Keratinocyte (primary cell): ENCODE measurements around the gene MFF. TPM values are rescaled to one million over a fixed set of nuclear protein-coding genes. Genes with fewer than 3 reads are reported as not detected.

Source experiments
- DNase-seq: peaks from one replicate; pipeline ENCODE4 v3.0.0-alpha.2; 2011; ENCODE audit warnings: low read depth, missing footprints, low spot score
- FAIRE-seq: peaks from 2 replicates; lab custom pipeline; 2011; peaks lifted over from hg19 to GRCh38; lab: Jason Lieb, UNC
- H2AFZ ChIP-seq: 2 replicates; pipeline ENCODE4 v1.6.0; 2012; ENCODE audit warnings: low read length, control low read depth, inconsistent platforms; ENCODE audit not compliant: control insufficient read depth
- H3K27ac ChIP-seq: 2 replicates; pipeline ENCODE4 v1.5.1; 2011; ENCODE audit warnings: low read length; ENCODE audit not compliant: control insufficient read depth, insufficient read depth
- H3K27me3 ChIP-seq: 3 replicates; pipeline ENCODE4 v1.6.0; 2011; ENCODE audit warnings: low read length; ENCODE audit not compliant: control insufficient read depth, insufficient read depth; ENCODE audit errors: extremely low read depth
- H3K36me3 ChIP-seq, 2 experiments: 2 replicates in 1 of 2; 3 replicates in 1 of 2; pipeline ENCODE4 v1.5.1; 2011; ENCODE audit warnings: low read length in 2 of 2, mild to moderate bottlenecking in 1 of 2; ENCODE audit not compliant: control insufficient read depth in 2 of 2, insufficient read depth in 2 of 2; ENCODE audit errors: extremely low read depth in 1 of 2
- H3K4me1 ChIP-seq: 3 replicates; pipeline ENCODE4 v1.5.1; 2011; ENCODE audit warnings: low read length; ENCODE audit not compliant: control insufficient read depth, insufficient read depth; ENCODE audit errors: extremely low read depth
- H3K4me2 ChIP-seq: 3 replicates; pipeline ENCODE4 v1.6.0; 2011; ENCODE audit warnings: low read depth, low read length; ENCODE audit not compliant: control insufficient read depth, insufficient read depth; ENCODE audit errors: extremely low read depth
- H3K4me3 ChIP-seq, 3 experiments: fragments of 200-600 bp in 1 of 3; sonication (generic) in 1 of 3; 2 replicates in 2 of 3; 3 replicates in 1 of 3; pipeline ENCODE4 v1.5.1; 2011 to 2016; ENCODE audit warnings: low read length in 3 of 3, mild to moderate bottlenecking in 3 of 3, control low read depth in 2 of 3, inconsistent platforms in 1 of 3, low read depth in 1 of 3, mixed read lengths in 1 of 3, mixed run types in 1 of 3, moderate library complexity in 1 of 3; ENCODE audit not compliant: control insufficient read depth in 2 of 3, insufficient read depth in 2 of 3; ENCODE audit errors: extremely low read depth in 1 of 3
- H3K79me2 ChIP-seq: 2 replicates; pipeline ENCODE4 v1.6.0; 2012; ENCODE audit warnings: low read length; ENCODE audit not compliant: control insufficient read depth, insufficient read depth
- H3K9ac ChIP-seq: 3 replicates; pipeline ENCODE4 v1.6.0; 2011; ENCODE audit warnings: low read length; ENCODE audit not compliant: control insufficient read depth, insufficient read depth; ENCODE audit errors: extremely low read depth
- H3K9me1 ChIP-seq: 3 replicates; pipeline ENCODE4 v1.6.0; 2011; ENCODE audit warnings: low read length; ENCODE audit not compliant: control insufficient read depth, insufficient read depth; ENCODE audit errors: extremely low read depth
- H3K9me3 ChIP-seq: 2 replicates; pipeline ENCODE4 v1.5.1; 2012; ENCODE audit warnings: low read depth, low read length; ENCODE audit not compliant: control insufficient read depth
- H4K20me1 ChIP-seq: 3 replicates; pipeline ENCODE4 v1.6.0; 2011; ENCODE audit warnings: low read length; ENCODE audit not compliant: control insufficient read depth, insufficient read depth; ENCODE audit errors: extremely low read depth
- EZH2 ChIP-seq: IDR thresholded peaks from one replicate; pipeline ENCODE4 v1.6.1; 2012; ENCODE audit warnings: inconsistent platforms, mild to moderate bottlenecking, low read length, moderate library complexity
- dilution Hi-C: fragments of 300-500 bp; cut with MboI; formaldehyde crosslinking; loops from one replicate; pipeline ENCODE4 v1.7.0; 2020; ENCODE audit warnings: low sequenced_read_pairs; ENCODE audit not compliant: extremely low pct_ligation_motif_present
- polyA plus RNA-seq, 5 experiments: library from polyadenylated mRNA; depleted of rRNA in 3 of 5; stranded (reverse) in 3 of 5; stranded (forward) in 1 of 5; unstranded in 1 of 5; fragments of >200 nt; gene quantifications; 1 replicate in 1 of 5; 2 replicates in 3 of 5; 3 replicates in 1 of 5; pipeline versions ENCODE4 v1.2.1 to v1.2.3, GENCODE V29; 2011 to 2012; ENCODE audit warnings: missing spikeins in 2 of 5, low read depth in 1 of 5, low replicate concordance in 1 of 5
- TF ChIP-seq, protein P1 (sequence below), 3 experiments: IDR thresholded peaks in 1 of 3; conservative IDR thresholded peaks in 1 of 3; optimal IDR thresholded peaks in 1 of 3; 2 replicates in 2 of 3; 3 replicates in 1 of 3; pipeline versions ENCODE3 to v1.5.1; 2011; ENCODE audit warnings: low read length in 3 of 3, mild to moderate bottlenecking in 3 of 3, moderate library complexity in 2 of 3, control low read depth in 1 of 3, inconsistent platforms in 1 of 3; ENCODE audit not compliant: insufficient read depth in 2 of 3; ENCODE audit errors: extremely low read depth in 1 of 3

The MFF gene
- polyA plus RNA-seq, 1 donor (not counting 4 experiments of a cell fraction or from before 2014, with no cell fraction given) = 72.5 TPM

DNA sequence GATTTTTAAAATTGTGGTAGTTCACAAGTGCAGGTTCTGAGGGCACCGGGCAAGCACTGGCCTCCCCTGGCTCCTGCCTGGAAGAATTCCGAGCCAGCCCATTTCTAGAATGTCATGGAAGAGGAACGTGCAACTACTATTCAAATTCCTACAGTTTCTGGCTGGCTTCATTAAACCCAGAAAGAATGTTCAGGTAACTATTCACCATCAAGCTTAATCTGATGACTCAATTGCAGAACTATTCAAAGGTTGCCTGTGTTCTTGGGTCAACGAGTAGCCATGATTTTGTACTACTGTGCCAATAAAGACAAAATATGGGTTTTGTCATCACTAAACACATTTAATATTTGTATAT lies 14.3 kb upstream of the MFF start:
- dilution Hi-C loops = no loop called here
- no peak overlapping the region for H2AFZ ChIP-seq

DNA sequence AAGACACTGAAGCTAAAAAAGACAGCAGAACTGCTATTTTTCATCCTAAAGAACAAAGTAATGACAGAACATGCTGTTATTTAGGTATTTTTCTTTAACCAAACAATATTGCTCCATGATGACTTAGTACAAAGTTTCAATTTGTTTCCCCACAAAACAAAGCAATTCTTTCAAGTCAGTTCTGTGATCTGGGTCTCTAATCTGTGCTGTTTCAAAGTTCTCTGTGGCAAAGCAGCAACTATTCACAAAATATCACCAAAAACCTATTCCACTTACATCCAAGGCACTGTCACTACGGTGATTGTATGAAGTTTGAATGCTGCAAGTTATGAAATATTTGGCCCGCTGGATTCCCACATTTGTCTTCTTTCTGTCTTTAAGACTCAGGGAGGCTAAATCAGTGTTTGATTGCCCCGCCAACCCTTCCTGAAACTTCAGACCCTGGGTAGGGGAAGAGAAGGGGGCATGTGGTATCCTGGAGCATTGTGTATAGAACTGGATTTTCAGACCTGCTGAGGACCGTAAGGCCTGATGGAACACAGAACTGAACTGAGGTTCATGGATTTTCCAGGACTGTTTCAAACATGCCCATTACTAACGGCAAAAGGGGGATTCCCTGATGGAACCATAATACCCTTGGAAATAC lies 13.1 kb upstream of the MFF start:
- H3K4me3 ChIP-seq = no peak overlapping the region
- no peak overlapping the region for H3K9ac ChIP-seq
- no peaks in the 10 kb centered on the region for H3K4me1 ChIP-seq
- H3K27me3 ChIP-seq = no peaks in the 10 kb centered on the region
- no peaks in the 10 kb centered on the region for H3K36me3 ChIP-seq
- H4K20me1 ChIP-seq = no peaks in the 10 kb centered on the region
- FAIRE-seq = no peak
- H3K79me2 ChIP-seq = no peaks in the 10 kb centered on the region
- no peak overlapping the region for H3K4me2 ChIP-seq
- H3K27ac ChIP-seq = no peak overlapping the region
- no peaks in the 10 kb centered on the region for H3K9me3 ChIP-seq
- no peaks in the 10 kb centered on the region for H3K9me1 ChIP-seq
- TF ChIP-seq EZH2 = no peak
- TF ChIP-seq, protein P1, sequence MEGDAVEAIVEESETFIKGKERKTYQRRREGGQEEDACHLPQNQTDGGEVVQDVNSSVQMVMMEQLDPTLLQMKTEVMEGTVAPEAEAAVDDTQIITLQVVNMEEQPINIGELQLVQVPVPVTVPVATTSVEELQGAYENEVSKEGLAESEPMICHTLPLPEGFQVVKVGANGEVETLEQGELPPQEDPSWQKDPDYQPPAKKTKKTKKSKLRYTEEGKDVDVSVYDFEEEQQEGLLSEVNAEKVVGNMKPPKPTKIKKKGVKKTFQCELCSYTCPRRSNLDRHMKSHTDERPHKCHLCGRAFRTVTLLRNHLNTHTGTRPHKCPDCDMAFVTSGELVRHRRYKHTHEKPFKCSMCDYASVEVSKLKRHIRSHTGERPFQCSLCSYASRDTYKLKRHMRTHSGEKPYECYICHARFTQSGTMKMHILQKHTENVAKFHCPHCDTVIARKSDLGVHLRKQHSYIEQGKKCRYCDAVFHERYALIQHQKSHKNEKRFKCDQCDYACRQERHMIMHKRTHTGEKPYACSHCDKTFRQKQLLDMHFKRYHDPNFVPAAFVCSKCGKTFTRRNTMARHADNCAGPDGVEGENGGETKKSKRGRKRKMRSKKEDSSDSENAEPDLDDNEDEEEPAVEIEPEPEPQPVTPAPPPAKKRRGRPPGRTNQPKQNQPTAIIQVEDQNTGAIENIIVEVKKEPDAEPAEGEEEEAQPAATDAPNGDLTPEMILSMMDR (optimal IDR thresholded peaks at IDR 0.05 in 1 of 3, IDR thresholded peaks at IDR 0.05 in 1 of 3, conservative IDR thresholded peaks at IDR 0.05 in 1 of 3; ENCODE audit: extremely low read depth in 1 of 3, insufficient read depth in 2 of 3, low read length in 3 of 3) = no peak
- dilution Hi-C loops = no loop called here
- H2AFZ ChIP-seq = no peak overlapping the region
- DNase-seq = no peak

More for the DNA sequence above, 14.3 kb upstream of the MFF start:
- no peak overlapping the region for H3K9ac ChIP-seq
- no peaks in the 10 kb centered on the region for H3K9me1 ChIP-seq
- no peaks in the 10 kb centered on the region for H3K4me1 ChIP-seq
- no peak overlapping the region for H3K27ac ChIP-seq
- no peak overlapping the region for H3K4me2 ChIP-seq
- FAIRE-seq = no peak
- DNase-seq = no peak
- no peaks in the 10 kb centered on the region for H3K36me3 ChIP-seq
- H3K9me3 ChIP-seq = no peaks in the 10 kb centered on the region
- H3K79me2 ChIP-seq = no peaks in the 10 kb centered on the region
- no peaks in the 10 kb centered on the region for H4K20me1 ChIP-seq
- H3K4me3 ChIP-seq = no peak overlapping the region
- H3K27me3 ChIP-seq = no peaks in the 10 kb centered on the region
- TF ChIP-seq, protein P1 (optimal IDR thresholded peaks at IDR 0.05 in 1 of 3, IDR thresholded peaks at IDR 0.05 in 1 of 3, conservative IDR thresholded peaks at IDR 0.05 in 1 of 3; ENCODE audit: extremely low read depth in 1 of 3, insufficient read depth in 2 of 3, low read length in 3 of 3) = no peak
- no peak for TF ChIP-seq EZH2
